ENCODE results near the gene QRICH2.

GRCh38 chr17:76265624-76266243 lies 42.3 kb downstream of the QRICH2 start:
- TF ChIP-seq CTCF (IDR thresholded peaks at IDR 0.05) (no peak), POLR2AphosphoS5 (IDR thresholded peaks at IDR 0.05) (peak in 1 of 3 donors; percentile 27), EP300 (IDR thresholded peaks at IDR 0.05) (no peak), POLR2A (IDR thresholded peaks at IDR 0.05) (no peak)
